Prostate gland (tissue), 2 donors: Measurements from ENCODE around the gene ENOX1.

Experiments
- CTCF ChIP-seq, 4 experiments: fragments of 200-600 bp in 2 of 4; fragments of 450-650 bp in 2 of 4; sonication (generic) in 2 of 4; IDR thresholded peaks; 1 replicate in 3 of 4; 2 replicates in 1 of 4; pipeline ENCODE4 v1.5.1; 2016 to 2019; ENCODE audit warnings: antibody characterized with exemption in 4 of 4, mild to moderate bottlenecking in 2 of 4, moderate library complexity in 2 of 4
- POLR2AphosphoS5 ChIP-seq: sonication (generic); formaldehyde crosslinking; IDR thresholded peaks from one replicate; pipeline ENCODE4 v1.6.1; 2017; ENCODE audit warnings: antibody characterized with exemption

GRCh38 chr13:43537124-43537523, 249.6 kb downstream of the ENOX1 start:
- TF ChIP-seq CTCF (IDR thresholded peaks at IDR 0.05): no peak
- TF ChIP-seq POLR2AphosphoS5: no peak
